ENCODE data around the gene CA6.

- no peak for TF ChIP-seq YY1 (IDR thresholded peaks at IDR 0.05; ENCODE audit: insufficient read depth, insufficient read length)
- no peak for TF ChIP-seq ZNF274 (IDR thresholded peaks at IDR 0.05; ENCODE audit: low read depth, low read length)
Measured at GRCh38 chr1:9016455-9016854, 70.8 kb downstream of the CA6 start.
